ENCODE results near the gene ZNF776.
"Not testable (repeated sequence)": the region's sequence is repeated elsewhere in the genome, so short reads cannot be mapped to it uniquely, and the experiment has no call there.

The ZNF776 gene

DNA sequence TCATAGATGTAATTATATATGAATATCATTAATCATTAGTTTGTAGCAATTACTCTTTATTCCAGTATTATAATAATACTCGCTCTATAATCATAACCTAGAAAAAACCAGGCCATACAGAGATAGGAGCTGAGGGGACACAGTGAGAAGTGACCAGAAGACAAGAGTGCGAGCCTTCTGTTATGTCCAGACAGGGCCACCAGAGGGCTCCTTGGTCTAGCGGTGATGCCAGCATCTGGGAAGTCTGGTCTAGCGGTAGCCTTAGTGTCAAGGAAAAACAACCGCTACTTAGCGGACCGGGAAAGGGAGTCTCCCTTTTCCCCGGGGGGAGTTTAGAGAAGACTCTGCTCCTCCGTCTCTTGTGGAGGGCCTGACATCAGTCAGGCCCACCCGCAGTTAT is 8.3 kb upstream of the ZNF776 start:
- not testable (repeated sequence) for H2AFZ ChIP-seq (ENCODE audit: low read depth, low read length); ATAC-seq (ENCODE audit: insufficient read depth, low read depth); H3K79me2 ChIP-seq (ENCODE audit: insufficient read depth, low read length)

GRCh38 chr19:57738770-57739169 is 7.8 kb upstream of the ZNF776 start:
- not testable (repeated sequence) for H3K36me3 ChIP-seq (ENCODE audit: insufficient read depth, low read length); H3K9me3 ChIP-seq (ENCODE audit: insufficient read depth, low read length, severe bottlenecking); H3K79me2 ChIP-seq (ENCODE audit: insufficient read depth, low read length); H4K20me1 ChIP-seq (ENCODE audit: insufficient read depth, low read length); DNase-seq; H3K27me3 ChIP-seq (ENCODE audit: insufficient read depth, low read length, poor library complexity); H3K9ac ChIP-seq (ENCODE audit: low read depth, low read length); H3K4me2 ChIP-seq (ENCODE audit: insufficient read depth, low read length); ATAC-seq (ENCODE audit: insufficient read depth, low read depth); H2AFZ ChIP-seq (ENCODE audit: low read depth, low read length); H3K4me1 ChIP-seq (ENCODE audit: insufficient read depth, low read length); H3K27ac ChIP-seq (ENCODE audit: low read length); H3K4me3 ChIP-seq (ENCODE audit: low read depth in 1 of 2, low read length in 2 of 2)

More for the DNA sequence above, 8.3 kb upstream of the ZNF776 start:
- not testable (repeated sequence) for H3K4me3 ChIP-seq (ENCODE audit: low read depth in 1 of 2, low read length in 2 of 2); H3K4me2 ChIP-seq (ENCODE audit: insufficient read depth, low read length); H3K4me1 ChIP-seq (ENCODE audit: insufficient read depth, low read length); H3K9me3 ChIP-seq (ENCODE audit: insufficient read depth, low read length, severe bottlenecking); H3K36me3 ChIP-seq (ENCODE audit: insufficient read depth, low read length); H3K9ac ChIP-seq (ENCODE audit: low read depth, low read length); H3K27me3 ChIP-seq (ENCODE audit: insufficient read depth, low read length, poor library complexity); H3K27ac ChIP-seq (ENCODE audit: low read length); DNase-seq; H4K20me1 ChIP-seq (ENCODE audit: insufficient read depth, low read length)
- TF ChIP-seq, protein P1, sequence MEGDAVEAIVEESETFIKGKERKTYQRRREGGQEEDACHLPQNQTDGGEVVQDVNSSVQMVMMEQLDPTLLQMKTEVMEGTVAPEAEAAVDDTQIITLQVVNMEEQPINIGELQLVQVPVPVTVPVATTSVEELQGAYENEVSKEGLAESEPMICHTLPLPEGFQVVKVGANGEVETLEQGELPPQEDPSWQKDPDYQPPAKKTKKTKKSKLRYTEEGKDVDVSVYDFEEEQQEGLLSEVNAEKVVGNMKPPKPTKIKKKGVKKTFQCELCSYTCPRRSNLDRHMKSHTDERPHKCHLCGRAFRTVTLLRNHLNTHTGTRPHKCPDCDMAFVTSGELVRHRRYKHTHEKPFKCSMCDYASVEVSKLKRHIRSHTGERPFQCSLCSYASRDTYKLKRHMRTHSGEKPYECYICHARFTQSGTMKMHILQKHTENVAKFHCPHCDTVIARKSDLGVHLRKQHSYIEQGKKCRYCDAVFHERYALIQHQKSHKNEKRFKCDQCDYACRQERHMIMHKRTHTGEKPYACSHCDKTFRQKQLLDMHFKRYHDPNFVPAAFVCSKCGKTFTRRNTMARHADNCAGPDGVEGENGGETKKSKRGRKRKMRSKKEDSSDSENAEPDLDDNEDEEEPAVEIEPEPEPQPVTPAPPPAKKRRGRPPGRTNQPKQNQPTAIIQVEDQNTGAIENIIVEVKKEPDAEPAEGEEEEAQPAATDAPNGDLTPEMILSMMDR (IDR thresholded peaks at IDR 0.05; ENCODE audit: borderline replicate concordance, extremely low read depth, low read length, poor library complexity, severe bottlenecking): peak; percentile 24

DNA sequence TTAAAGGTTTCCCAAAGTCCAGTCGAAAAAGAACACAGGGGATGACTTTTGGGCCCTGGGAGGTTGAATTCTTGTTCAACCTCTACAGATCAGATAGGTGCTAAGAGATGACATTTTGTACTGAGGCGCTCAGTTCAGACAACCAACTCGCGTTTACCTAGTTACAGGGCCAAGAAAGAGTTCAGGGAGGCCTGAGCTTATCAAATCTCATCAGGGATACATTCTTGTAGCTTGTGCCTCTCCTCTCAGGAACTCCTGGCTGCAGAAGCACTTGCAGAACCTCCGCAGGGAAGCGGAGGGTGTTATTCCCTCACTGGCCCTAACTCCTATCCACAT is 825 bp downstream of the ZNF776 start:
- ATAC-seq (ENCODE audit: insufficient read depth, low read depth) (no peak), DNase-seq (no peak)
- Histone ChIP-seq H3K9ac (ENCODE audit: low read depth, low read length) (peak overlapping the region; percentile 89), H3K27me3 (ENCODE audit: insufficient read depth, low read length, poor library complexity) (no peaks in the 10 kb centered on the region), H3K4me2 (ENCODE audit: insufficient read depth, low read length) (peak overlapping the region; percentile 77), H3K4me1 (ENCODE audit: insufficient read depth, low read length) (peaks cover 33% of the 10 kb centered on the region), H2AFZ (ENCODE audit: low read depth, low read length) (peak overlapping the region; percentile 91), H3K27ac (ENCODE audit: low read length) (peak overlapping the region; percentile 91), H3K4me3 (ENCODE audit: low read depth in 1 of 2, low read length in 2 of 2) (peak overlapping the region; percentile 72 to 97), H4K20me1 (ENCODE audit: insufficient read depth, low read length) (no peaks in the 10 kb centered on the region), H3K36me3 (ENCODE audit: insufficient read depth, low read length) (peaks cover 55% of the 10 kb centered on the region), H3K9me3 (ENCODE audit: insufficient read depth, low read length, severe bottlenecking) (no peaks in the 10 kb centered on the region), H3K79me2 (ENCODE audit: insufficient read depth, low read length) (peaks cover 51% of the 10 kb centered on the region)
- TF ChIP-seq EZH2 (IDR thresholded peaks at IDR 0.05; ENCODE audit: borderline replicate concordance, low read depth, low read length, severe bottlenecking): no peak
- TF ChIP-seq, protein P1 (IDR thresholded peaks at IDR 0.05; ENCODE audit: borderline replicate concordance, extremely low read depth, low read length, poor library complexity, severe bottlenecking): no peak

GRCh38 chr19:57748029-57748428 is 1.4 kb downstream of the ZNF776 start:
- no peaks in the 10 kb centered on the region for H3K9me3 ChIP-seq (ENCODE audit: insufficient read depth, low read length, severe bottlenecking)
- H3K79me2 ChIP-seq (ENCODE audit: insufficient read depth, low read length): peaks cover 57% of the 10 kb centered on the region
- H3K4me2 ChIP-seq (ENCODE audit: insufficient read depth, low read length): peak overlapping the region; percentile 77
- no peaks in the 10 kb centered on the region for H4K20me1 ChIP-seq (ENCODE audit: insufficient read depth, low read length)
- peaks cover 33% of the 10 kb centered on the region for H3K4me1 ChIP-seq (ENCODE audit: insufficient read depth, low read length)
- DNase-seq (no peak), ATAC-seq (ENCODE audit: insufficient read depth, low read depth) (no peak)
- peaks cover 61% of the 10 kb centered on the region for H3K36me3 ChIP-seq (ENCODE audit: insufficient read depth, low read length)
- TF ChIP-seq, protein P1 (IDR thresholded peaks at IDR 0.05; ENCODE audit: borderline replicate concordance, extremely low read depth, low read length, poor library complexity, severe bottlenecking): no peak
- TF ChIP-seq EZH2 (IDR thresholded peaks at IDR 0.05; ENCODE audit: borderline replicate concordance, low read depth, low read length, severe bottlenecking): no peak
- no peak overlapping the region; the same call in 1 of the 2 replicates for H3K27ac ChIP-seq (ENCODE audit: low read length)
- H3K27me3 ChIP-seq (ENCODE audit: insufficient read depth, low read length, poor library complexity): no peaks in the 10 kb centered on the region
- no peak overlapping the region for H2AFZ ChIP-seq (ENCODE audit: low read depth, low read length)
- H3K4me3 ChIP-seq (ENCODE audit: low read depth in 1 of 2, low read length in 2 of 2): peak overlapping the region; percentile 72 to 97; a peak in 3 of 4 replicates
- peak overlapping the region; percentile 89 for H3K9ac ChIP-seq (ENCODE audit: low read depth, low read length)
